GM18507 (cell line): ENCODE results near the gene RBBP4.
"Not testable (repeated sequence)": the region's sequence is repeated elsewhere in the genome, so short reads cannot be mapped to it uniquely, and the experiment has no call there.

Experiments
- DNase-seq: peaks from one replicate; pipeline ENCODE4 v3.0.0; 2011; ENCODE audit warnings: low read depth; ENCODE audit not compliant: insufficient read length; ENCODE audit errors: extremely low spot score
- FAIRE-seq: peaks from 2 replicates; lab custom pipeline; 2011; peaks lifted over from hg19 to GRCh38; lab: Jason Lieb, UNC

RBBP4 gene

GRCh38 chr1:32684167-32684811, 33.3 kb downstream of the RBBP4 start:
- no peak for DNase-seq
- no peak for FAIRE-seq

DNA sequence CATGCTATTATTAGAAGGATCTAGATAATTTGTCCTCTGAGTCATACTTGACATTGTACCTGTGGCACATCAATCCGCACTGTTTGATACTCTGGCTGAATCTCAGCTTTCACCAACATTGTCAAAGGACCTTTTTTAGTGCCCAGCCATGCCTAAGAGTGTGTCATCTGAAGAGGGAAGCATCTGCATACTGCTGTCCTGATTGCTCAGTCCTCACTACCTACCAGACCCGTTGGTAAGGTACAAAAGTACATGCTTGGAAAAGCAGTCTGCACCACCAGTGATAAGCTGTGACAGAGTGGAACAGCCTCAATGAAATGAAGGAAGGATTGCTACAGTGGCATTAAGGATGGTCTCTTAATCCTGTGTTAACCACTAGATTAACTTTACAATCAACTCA, 34.5 kb downstream of the RBBP4 start:
- FAIRE-seq (no peak), DNase-seq (no peak)

GRCh38 chr1:32686387-32686786, 35.4 kb downstream of the RBBP4 start:
- no peak for DNase-seq
- no peak for FAIRE-seq

DNA sequence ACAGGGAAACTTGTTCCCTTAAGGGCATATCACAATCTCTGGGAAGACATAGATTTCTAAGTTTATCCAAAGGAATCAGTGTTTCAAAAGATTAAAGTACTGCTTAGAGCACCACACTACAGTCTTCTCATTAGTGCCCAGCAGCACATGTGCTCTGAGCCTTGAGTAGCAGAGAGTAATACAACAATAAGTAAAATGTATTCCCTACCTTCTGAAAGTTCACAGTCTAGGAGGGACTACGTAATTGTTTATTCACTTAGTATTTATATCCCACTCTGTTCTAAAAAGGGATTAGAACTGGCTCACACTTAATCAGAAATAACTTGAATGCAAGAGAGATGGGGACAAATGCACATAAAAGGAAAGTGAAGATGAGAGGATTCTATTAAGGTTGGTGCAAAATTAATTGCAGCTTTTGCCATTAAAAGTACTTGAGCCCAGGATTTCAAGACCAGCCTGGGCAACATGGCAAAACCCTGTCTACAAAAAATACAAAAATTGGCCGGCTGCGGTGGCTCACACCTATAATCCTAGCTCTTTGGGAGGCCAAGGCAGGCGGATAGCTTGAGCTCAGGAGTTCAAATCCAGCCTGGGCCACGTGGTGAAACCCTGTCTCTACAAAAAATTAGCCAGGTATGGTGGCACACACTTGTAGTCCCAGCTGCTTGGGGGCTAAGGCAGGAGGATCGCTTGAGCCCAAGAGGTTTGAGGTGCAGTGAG, 42.6 kb downstream of the RBBP4 start:
- FAIRE-seq (no peak), DNase-seq (no peak)

- FAIRE-seq (no peak), DNase-seq (no peak)
Measured at GRCh38 chr1:32695098-32695904, 44.3 kb downstream of the RBBP4 start.

DNA sequence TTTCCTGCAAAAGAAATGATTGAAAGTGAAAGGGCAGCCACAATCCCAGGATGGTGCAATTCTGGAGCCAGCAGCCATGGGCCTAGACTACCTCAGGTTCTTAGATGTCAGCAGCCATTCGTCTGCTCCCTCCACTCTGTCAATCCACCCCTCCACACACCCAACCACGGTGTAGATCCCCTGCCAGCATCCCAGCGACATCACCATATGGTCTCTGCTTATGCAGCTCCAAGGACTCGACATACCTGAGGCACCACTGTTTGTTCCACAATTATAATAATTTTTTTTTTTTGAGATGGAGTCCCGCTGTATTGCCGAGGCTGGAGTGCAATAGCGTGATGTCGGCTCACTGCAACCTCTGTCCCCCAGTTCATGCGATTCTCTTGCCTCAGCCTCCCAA, 45.0 kb downstream of the RBBP4 start:
- FAIRE-seq (no peak), DNase-seq (no peak)

DNA sequence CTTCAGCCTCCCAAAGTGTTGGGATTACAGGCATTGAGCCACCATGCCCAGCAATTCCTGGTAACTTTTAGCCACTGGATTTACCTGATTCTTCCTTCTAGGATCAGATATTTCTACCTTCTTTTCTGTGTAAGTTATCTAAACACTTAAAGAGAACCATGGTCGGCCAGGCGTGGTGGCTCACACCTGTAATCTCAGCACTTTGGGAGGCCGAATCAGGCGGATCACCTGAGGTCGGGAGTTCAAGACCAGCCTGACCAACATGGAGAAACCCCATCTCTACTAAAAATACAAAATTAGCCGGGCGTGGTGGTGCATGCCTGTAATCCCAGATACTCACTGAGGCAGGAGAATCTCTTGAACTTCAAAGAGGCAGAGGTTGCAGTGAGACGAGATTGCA, 46.0 kb downstream of the RBBP4 start:
- not testable (repeated sequence) for DNase-seq, FAIRE-seq

- FAIRE-seq (no peak), DNase-seq (no peak)
Measured at GRCh38 chr1:32701421-32701911, 50.5 kb downstream of the RBBP4 start.

- no peak for DNase-seq
- FAIRE-seq = no peak
Measured at GRCh38 chr1:32701951-32702598, 51.1 kb downstream of the RBBP4 start.

- no peak for FAIRE-seq
- no peak for DNase-seq
Measured at GRCh38 chr1:32702599-32703478, 51.8 kb downstream of the RBBP4 start, which contains the start of gene SYNC. SYNC (minus strand) TSS chr1:32702770; CDS start chr1:32702660, 110 bp downstream.

GRCh38 chr1:32703479-32704291, 52.7 kb downstream of the RBBP4 start:
- no peak for FAIRE-seq

DNA sequence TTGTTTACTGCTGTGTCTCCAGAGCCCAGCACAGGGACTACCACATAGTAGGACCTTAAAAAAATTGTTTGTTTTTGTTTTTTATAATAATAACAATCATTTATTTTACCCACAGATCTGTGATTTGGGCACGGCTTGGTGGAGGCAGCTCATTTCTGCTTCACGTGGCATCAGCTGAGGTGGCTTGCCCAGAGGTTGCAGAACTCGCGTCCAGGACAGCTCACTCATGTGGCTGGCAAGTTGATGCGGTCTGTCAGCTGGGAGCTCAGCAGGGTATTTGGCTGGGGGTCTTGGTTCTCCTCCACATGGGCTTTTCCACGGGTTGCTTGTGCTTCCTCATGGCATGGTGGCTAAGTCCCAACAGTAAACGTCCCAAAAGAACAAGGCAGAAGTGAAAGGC, 54.5 kb downstream of the RBBP4 start:
- DNase-seq = no peak
- no peak for FAIRE-seq

More at GRCh38 chr1:32703479-32704291, 52.7 kb downstream of the RBBP4 start:
- no peak for DNase-seq

DNA sequence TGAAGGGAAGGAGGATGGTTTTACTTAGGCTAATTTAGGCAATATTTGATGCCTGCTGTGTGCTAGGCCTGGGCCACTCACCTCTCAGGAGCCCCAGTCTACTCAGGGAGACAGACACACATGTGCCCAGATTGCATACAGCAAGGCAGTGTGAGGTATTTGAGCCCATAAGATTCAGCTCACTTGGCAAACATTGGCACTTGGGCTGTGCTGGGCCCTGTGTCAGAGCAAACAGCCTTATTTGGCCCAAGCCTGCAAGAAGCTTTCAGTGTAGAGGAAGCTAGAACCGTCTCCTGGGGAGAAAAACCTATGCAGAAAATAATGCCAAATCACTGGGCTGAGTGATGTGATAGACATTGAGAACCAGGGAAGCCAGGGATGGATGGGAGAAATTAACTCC, 55.5 kb downstream of the RBBP4 start:
- FAIRE-seq = no peak
- no peak for DNase-seq

DNA sequence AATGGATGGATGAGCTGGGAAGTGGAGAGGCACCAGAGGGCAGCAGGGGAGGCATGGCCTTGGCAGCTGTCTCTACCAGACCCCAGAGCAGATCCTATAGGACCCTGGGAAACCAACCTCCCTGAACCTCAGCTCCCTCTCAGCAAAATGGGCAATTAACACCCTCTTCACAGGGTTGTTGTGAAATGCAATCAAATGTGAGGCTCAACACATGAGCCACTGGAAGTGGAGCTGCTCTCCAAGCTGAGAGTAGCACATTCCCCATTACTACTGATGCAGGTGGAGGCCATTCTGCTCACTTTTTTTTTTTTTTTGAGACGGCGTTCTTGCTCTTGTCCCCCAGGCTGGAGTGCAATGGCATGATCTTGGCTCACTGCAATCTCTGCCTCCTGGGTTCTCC, 58.1 kb downstream of the RBBP4 start:
- DNase-seq (no peak), FAIRE-seq (no peak)

- DNase-seq (no peak), FAIRE-seq (no peak)
Measured at GRCh38 chr1:32709476-32709875, 58.5 kb downstream of the RBBP4 start.

DNA sequence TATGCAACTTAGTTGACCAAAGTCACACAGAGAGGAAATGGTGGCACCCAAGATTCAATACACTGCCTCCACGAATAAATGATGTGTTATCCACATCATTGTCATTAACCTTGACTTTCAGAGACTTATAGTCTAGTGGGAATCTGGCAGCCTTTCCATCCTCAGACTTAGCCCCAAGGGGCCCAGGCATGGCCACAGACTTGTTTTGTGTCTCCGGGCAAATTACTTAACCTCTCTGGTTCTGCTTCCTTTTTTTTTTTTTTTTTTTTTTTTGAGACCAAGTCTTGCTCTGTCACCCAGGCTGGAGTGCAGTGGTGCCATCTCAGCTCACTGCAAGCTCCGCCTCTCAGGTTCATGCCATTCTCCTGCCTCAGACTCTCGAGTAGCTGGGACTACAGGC, 60.2 kb downstream of the RBBP4 start:
- FAIRE-seq, DNase-seq: not testable (repeated sequence)

GRCh38 chr1:32713081-32713480, 62.1 kb downstream of the RBBP4 start:
- DNase-seq (no peak), FAIRE-seq (no peak)

DNA sequence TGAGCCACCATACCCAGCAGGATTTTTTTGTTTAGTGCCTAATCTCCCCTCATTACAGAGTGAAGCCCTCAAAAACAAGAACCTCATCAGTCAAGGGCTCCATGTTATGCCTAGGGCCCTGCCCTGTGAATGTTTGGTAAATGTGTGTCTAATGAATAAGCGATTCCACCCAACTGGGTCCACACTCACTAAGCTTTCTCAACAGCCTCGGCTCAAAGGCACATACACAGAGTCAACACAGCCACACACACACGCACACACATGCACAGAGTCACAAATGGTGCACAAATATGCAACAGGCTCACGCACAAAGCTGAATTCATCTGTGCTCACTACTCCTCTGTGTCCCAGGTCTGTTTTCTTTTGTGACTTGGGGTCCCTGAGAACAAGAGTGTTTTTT, 63.3 kb downstream of the RBBP4 start:
- no peak for DNase-seq
- FAIRE-seq = no peak
